Memory B cell (primary cell): ENCODE results near the gene DMRT2.

ENCODE experiments used
- ATAC-seq: fragments of 150-1000 bp; cut with Tn5 transposase; 2 replicates; pipeline ENCODE4 v1.10.0; 2021; ENCODE audit warnings: low read depth, mild to moderate bottlenecking, moderate library complexity
- DNase-seq, 2 donors: peaks; one replicate each; pipeline ENCODE4 v3.0.0; 2022; ENCODE audit warnings: low spot score in 2 of 2
- H3K27ac Mint-ChIP-seq: one replicate; pipeline ENCODE4 v1.8.0; 2022; ENCODE audit warnings: mild to moderate bottlenecking, moderate library complexity, mixed read lengths
- H3K27me3 Mint-ChIP-seq: one replicate; pipeline ENCODE4 v1.8.0; 2022; ENCODE audit warnings: mixed read lengths
- H3K36me3 Mint-ChIP-seq: one replicate; pipeline ENCODE4 v1.8.0; 2022; ENCODE audit warnings: mild to moderate bottlenecking, mixed read lengths
- H3K4me1 Mint-ChIP-seq: one replicate; pipeline ENCODE4 v1.8.0; 2022; ENCODE audit warnings: mixed read lengths
- H3K4me3 Mint-ChIP-seq: one replicate; pipeline ENCODE4 v1.8.0; 2022; ENCODE audit warnings: mild to moderate bottlenecking, moderate library complexity, mixed read lengths
- H3K9me3 Mint-ChIP-seq: one replicate; pipeline ENCODE4 v1.8.0; 2022; ENCODE audit warnings: mixed read lengths

Gene DMRT2

DNA sequence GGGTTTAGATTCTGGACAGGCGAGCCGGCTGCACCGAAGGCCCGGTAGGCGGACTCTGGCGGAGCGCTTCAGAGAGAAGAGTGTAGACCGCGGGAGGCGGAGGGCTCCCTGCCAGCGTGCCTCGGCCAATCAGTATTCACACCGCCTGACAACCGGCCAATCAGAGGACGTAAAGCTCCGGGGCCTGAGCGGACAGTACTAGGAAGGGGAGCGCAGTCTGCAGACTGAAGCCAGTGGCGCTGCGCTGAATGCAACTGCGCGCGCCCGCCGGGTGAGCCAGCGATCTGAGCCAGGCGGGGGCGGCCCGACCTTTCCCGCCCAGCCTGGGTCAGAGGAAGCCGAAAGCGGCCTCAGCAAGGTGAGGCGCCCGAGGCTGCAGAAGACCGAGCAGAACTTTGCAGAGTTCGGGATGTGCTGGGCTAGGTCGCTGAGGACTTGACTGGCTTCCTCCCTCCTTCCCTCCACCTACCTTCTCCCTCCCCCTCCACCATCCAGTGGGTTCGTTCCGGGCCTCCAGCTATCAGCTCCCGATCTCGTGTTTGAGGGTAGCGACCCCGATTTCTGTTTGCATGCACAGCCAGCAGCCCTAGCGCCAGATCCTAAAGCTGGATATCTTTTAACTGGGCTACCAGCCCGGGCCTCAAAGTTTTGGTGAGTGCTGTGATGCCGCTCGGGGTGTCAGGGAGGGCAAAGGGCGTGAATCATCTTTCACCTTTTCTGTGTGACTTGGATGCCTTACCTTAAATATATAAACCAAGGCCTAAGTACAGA, at the start of gene DMRT2:
TSS of gene DMRT2 (plus strand) at position 233 of the 771 bp plus-strand sequence. CDS start 1,257 bp downstream, outside the sequence.
- ATAC-seq (no peak), DNase-seq (no peak)
- Mint-ChIP-seq H3K27ac (peak within 1 kb of the TSS; percentile 62), H3K27me3 (peaks cover 30% of the 10 kb centered on the region), H3K9me3 (peaks cover 6% of the 10 kb centered on the region), H3K36me3 (peaks cover 1% of the 10 kb centered on the region), H3K4me1 (peaks cover 18% of the 10 kb centered on the region), H3K4me3 (peak within 1 kb of the TSS; percentile 41)

DNA sequence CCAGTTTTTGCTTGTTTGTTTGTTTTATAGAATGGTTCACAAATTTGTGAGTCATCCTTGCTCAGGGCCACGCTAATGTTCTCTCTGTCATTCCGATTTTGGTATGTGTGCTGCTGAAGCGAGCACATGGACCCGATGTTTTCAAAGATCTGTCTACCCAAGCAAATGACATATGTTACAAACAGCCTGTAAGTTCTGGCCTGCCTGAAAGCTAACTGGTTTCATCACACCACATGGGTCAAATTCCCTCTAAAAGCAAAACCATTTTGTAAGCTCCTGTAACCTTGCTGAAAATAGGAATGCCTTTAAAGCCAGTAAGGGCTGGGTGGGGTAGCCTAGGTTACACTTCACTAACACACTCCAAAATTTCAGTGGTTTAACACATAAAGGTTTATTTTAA, 48.3 kb upstream of the DMRT2 start:
- no peak for DNase-seq
- Mint-ChIP-seq H3K36me3 (no peaks in the 10 kb centered on the region), H3K4me3 (no peak overlapping the region), H3K4me1 (peaks cover 4% of the 10 kb centered on the region), H3K27ac (no peak overlapping the region), H3K27me3 (no peaks in the 10 kb centered on the region), H3K9me3 (no peaks in the 10 kb centered on the region)
- ATAC-seq: no peak

DNA sequence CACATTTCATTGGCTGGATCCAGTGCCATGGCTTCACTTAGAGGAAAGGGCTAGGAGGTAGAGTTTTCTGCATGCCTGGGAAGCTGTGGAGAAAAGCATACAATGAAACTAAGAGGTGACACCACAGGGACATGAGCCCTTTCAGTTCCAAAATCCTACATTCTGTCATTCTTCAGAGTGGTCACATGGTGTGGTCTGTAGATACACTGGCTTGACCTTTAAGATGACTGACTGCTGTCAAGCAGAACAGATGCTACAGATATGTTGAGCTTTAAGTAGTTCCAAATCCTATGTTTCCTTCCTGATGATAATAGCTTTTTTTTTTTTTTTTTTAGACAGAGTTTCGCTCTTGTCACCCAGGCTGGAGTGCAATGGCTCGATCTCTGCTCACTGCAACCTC, 47.5 kb upstream of the DMRT2 start:
- DNase-seq (no peak), ATAC-seq (no peak)
- peaks cover 4% of the 10 kb centered on the region for H3K4me1 Mint-ChIP-seq
- H3K9me3 Mint-ChIP-seq: no peaks in the 10 kb centered on the region
- no peak overlapping the region for H3K4me3 Mint-ChIP-seq
- H3K27ac Mint-ChIP-seq: no peak overlapping the region
- H3K27me3 Mint-ChIP-seq: peaks cover 4% of the 10 kb centered on the region
- H3K36me3 Mint-ChIP-seq: no peaks in the 10 kb centered on the region

DNA sequence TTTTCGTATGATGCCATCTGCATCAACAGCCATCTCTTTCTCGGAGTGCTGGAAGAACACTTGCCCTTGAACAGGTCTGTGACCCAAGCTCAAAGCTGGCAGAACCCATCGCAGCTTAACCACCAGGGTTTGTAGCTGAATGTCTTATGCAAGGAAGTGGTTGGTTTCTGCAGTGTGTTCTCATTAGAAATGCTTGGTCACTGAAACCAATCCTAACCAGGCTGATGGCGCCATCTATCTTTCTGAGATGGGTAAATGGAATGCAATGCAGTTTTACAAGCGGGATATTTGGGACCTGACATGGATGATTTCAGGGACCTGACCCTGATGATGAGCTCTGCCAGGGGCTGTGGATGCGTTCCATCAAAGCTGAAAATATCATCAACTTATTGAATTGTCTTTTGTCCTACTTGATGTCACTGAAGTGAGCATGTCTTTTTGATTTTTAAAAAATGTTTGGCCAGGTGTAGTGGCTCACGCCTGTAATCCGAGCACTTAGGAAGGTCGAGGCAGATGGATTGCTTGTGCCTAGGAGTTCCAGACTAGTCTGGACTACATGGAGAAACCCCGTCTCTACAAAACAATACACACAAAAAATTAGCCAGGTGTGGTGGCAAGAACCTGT, 45.0 kb upstream of the DMRT2 start:
- DNase-seq: no peak
- Mint-ChIP-seq H3K27ac (no peak overlapping the region), H3K27me3 (peaks cover 10% of the 10 kb centered on the region), H3K4me1 (peaks cover 8% of the 10 kb centered on the region), H3K36me3 (no peaks in the 10 kb centered on the region), H3K9me3 (no peaks in the 10 kb centered on the region), H3K4me3 (no peak overlapping the region)
- peak; percentile 52 for ATAC-seq

DNA sequence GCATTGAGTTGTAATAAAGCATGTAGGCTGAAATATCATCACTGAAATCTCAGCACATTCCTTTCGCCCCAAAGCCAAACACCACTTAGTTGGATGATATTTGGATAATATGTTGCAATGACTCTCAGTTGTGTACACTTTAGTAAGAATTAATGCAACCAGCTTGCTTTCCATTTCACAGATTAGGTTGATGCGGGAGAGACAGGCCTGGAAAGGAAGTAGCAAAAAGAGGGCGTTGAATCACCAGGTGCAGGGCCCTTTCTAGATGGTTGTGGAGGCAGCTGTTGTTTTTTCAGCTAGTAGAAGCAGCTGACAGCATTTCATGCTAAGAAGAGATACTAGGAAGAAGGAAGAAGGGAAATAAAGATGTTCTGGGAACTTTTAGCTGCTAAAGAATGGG, 42.8 kb upstream of the DMRT2 start:
- no peaks in the 10 kb centered on the region for H3K9me3 Mint-ChIP-seq
- no peak overlapping the region for H3K4me3 Mint-ChIP-seq
- no peaks in the 10 kb centered on the region for H3K36me3 Mint-ChIP-seq
- DNase-seq: no peak
- H3K27ac Mint-ChIP-seq: no peak overlapping the region
- ATAC-seq: no peak
- peaks cover 8% of the 10 kb centered on the region for H3K4me1 Mint-ChIP-seq
- peaks cover 10% of the 10 kb centered on the region for H3K27me3 Mint-ChIP-seq

DNA sequence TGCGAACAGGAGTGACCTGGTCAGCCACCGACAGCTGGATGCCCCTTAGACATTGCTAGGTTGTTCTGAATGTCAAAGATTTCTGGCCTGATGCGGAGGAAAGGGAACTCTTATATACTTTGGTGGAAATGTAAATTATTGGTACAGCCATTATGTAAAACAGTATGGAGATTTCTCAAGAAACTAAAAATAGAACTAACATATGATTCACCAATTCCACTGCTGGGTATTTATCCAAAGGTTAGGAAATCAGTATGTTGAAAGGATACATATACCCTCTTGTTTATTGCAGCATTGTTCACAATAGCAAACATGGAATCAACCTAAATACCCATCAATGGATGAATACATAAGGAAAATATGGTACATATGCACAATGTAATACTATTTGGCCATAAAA, 41.9 kb upstream of the DMRT2 start:
- DNase-seq (no peak), ATAC-seq (no peak)
- H3K27me3 Mint-ChIP-seq: peaks cover 10% of the 10 kb centered on the region
- no peak overlapping the region for H3K27ac Mint-ChIP-seq
- no peak overlapping the region for H3K4me3 Mint-ChIP-seq
- H3K9me3 Mint-ChIP-seq: no peaks in the 10 kb centered on the region
- no peaks in the 10 kb centered on the region for H3K36me3 Mint-ChIP-seq
- peaks cover 12% of the 10 kb centered on the region for H3K4me1 Mint-ChIP-seq

DNA sequence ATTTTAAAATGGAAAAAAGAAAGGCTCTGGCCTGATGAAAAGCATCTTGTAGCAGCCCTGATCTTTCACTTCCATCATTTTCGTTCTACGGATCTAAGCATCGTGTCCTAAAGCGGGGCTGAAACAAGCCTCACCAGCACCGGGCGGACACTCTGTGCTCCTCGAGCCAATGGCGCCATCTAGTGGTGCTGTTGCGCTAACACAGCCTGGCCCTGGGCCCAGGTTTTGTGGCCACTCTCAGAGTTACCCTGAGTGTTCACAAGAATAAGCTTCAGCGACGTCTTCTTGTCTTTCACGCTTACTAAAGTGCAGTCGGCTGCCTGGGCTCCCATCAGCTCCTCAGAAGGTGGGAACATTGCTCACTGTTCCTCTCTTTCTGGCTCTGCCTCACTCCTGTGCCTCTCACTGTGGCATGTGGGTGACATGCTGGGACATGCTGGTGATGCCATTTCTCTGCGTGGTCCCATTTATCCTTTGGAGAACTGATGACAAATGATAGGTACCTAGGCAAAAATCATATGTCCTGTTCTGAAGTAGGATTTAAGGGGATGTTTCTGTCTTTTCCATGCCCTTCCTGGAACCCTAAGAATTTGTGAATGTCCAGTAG, 41.0 kb upstream of the DMRT2 start:
- Mint-ChIP-seq H3K27me3 (peaks cover 10% of the 10 kb centered on the region), H3K9me3 (no peaks in the 10 kb centered on the region), H3K36me3 (no peaks in the 10 kb centered on the region), H3K27ac (no peak overlapping the region), H3K4me3 (no peak overlapping the region), H3K4me1 (peaks cover 12% of the 10 kb centered on the region)
- ATAC-seq: peak; percentile 88
- DNase-seq: peak; percentile 69 to 83

DNA sequence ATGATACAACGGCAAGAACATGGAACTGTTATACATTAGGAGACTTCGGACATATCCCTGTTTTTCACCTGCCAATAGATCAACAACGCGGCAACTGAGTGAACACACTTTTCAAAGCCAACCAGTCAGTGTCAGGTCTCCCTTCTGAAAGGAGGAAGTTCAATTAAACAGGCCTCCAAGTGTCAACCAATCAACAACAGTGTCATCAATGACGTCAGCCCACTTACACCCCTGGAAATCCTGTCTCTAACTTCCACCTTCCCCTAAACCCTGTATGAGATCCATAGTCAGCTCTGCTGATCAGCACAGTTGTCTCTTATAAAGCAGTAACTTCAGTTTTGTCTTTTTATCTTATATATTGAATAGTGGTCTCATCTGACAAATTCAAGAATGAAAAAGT, 37.1 kb upstream of the DMRT2 start:
- Mint-ChIP-seq H3K4me1 (peaks cover 9% of the 10 kb centered on the region), H3K36me3 (no peaks in the 10 kb centered on the region), H3K4me3 (no peak overlapping the region), H3K9me3 (no peaks in the 10 kb centered on the region), H3K27ac (no peak overlapping the region), H3K27me3 (peaks cover 9% of the 10 kb centered on the region)
- ATAC-seq (peak; percentile 62), DNase-seq (no peak)

DNA sequence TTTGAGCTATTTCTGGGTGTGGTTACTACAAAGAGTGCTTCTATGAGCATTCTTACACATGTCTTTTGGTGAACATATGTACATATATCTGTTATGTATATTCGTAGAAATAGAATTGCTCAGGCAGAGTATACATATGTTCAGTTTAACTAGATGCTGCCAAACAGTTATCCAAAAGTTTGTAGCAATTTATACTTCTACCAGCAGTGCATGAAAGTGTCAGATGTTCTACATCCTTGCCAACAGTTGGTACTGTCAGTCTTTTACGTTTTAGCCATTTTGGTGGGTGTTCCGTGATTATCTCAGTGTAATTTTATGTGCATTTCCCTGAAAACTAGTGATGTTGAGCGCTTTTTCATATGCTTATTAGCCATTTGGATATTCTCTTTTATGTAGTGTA, 35.9 kb upstream of the DMRT2 start:
- Mint-ChIP-seq H3K27me3 (peaks cover 9% of the 10 kb centered on the region), H3K27ac (no peak overlapping the region), H3K4me3 (no peak overlapping the region), H3K4me1 (peaks cover 10% of the 10 kb centered on the region), H3K9me3 (no peaks in the 10 kb centered on the region), H3K36me3 (no peaks in the 10 kb centered on the region)
- DNase-seq (no peak), ATAC-seq (no peak)

DNA sequence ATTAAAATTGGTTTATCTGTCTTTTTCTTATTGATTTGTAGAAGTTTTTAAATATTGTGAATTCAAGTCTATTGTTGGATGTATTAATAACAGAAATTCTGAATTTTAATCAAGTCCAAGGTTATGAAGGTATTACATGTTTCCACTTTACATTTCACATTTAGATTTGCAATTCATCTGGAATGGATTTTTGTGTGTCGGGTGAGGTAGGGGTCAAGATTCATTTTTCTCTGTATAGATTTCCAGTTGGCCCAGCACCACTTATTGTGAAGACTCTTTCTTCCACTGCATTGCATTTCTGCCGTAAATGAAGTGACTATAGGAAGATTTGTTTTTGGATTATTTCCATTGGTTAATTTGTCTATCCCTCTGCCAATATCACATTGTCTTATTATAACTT, 35.5 kb upstream of the DMRT2 start:
- no peak for DNase-seq
- Mint-ChIP-seq H3K4me1 (peaks cover 8% of the 10 kb centered on the region), H3K27ac (no peak overlapping the region), H3K9me3 (no peaks in the 10 kb centered on the region), H3K27me3 (peaks cover 9% of the 10 kb centered on the region), H3K36me3 (no peaks in the 10 kb centered on the region), H3K4me3 (no peak overlapping the region)
- ATAC-seq: no peak

DNA sequence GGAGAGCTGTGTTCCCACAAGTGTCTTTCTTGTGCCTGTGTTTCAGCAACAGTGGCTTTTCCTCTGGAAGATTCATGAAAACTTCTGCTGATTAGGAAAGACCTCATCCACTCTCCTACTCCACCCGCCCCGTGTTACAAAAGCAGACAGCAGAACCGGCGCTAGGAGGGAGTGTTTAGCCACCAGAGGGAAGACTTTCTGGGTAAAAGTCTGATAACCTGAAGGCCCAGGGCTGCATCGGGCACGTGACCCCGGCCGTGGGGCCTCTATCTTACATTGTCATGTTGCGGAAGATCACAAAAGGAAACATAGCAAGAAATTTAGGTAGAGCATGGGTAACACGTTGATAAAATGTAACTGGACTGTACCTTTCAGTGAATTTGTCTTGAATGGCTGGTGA, 32.0 kb upstream of the DMRT2 start:
- no peaks in the 10 kb centered on the region for H3K9me3 Mint-ChIP-seq
- H3K36me3 Mint-ChIP-seq: peaks cover 2% of the 10 kb centered on the region
- no peak overlapping the region for H3K27ac Mint-ChIP-seq
- DNase-seq (no peak), ATAC-seq (no peak)
- peaks cover 4% of the 10 kb centered on the region for H3K4me1 Mint-ChIP-seq
- peaks cover 14% of the 10 kb centered on the region for H3K27me3 Mint-ChIP-seq
- H3K4me3 Mint-ChIP-seq: no peak overlapping the region

DNA sequence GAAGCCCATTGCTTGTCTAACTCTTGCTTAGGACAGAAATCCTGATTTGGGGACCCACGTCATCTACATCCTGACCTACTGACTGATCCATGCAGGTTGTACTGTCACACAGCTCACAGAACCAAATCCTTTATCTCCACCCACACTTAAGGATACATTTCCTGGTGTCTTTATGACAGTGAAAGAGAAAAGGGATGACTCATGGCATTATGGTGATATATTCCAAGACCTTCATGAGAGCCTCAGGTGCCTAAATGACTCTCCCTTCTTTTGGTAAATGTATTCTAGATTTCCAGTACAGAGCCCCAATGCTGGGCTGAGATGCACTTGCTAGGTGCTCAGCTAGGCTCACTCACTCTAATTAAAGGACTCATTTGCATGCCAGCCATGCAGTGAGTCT, 26.0 kb upstream of the DMRT2 start:
- ATAC-seq (no peak), DNase-seq (no peak)
- Mint-ChIP-seq H3K27me3 (peaks cover 16% of the 10 kb centered on the region), H3K36me3 (peaks cover 2% of the 10 kb centered on the region), H3K4me1 (no peaks in the 10 kb centered on the region), H3K4me3 (no peak overlapping the region), H3K9me3 (peaks cover 2% of the 10 kb centered on the region), H3K27ac (no peak overlapping the region)

DNA sequence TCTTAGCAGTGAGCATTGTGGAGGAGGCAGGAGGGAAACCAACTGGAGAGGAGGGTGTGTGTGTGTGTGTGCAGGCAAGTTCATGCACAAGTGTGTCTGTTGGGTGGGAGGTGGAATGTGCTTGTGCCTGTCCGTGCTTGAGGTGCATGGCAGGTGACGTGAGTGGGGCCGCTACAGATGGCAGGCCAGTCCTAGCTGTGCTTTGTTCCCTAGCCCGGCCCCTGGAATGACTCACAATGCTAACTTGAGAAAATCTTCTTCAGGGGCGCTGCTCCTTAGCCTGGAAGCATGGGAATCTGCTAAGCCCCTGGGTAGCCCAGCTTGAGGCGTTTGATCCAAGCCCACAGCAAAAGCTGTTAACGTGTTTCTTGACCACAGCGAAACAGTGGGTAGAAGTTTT, 25.0 kb upstream of the DMRT2 start:
- Mint-ChIP-seq H3K9me3 (peaks cover 2% of the 10 kb centered on the region), H3K27ac (no peak overlapping the region), H3K27me3 (peaks cover 16% of the 10 kb centered on the region), H3K4me1 (no peaks in the 10 kb centered on the region), H3K4me3 (no peak overlapping the region), H3K36me3 (peaks cover 2% of the 10 kb centered on the region)
- DNase-seq (no peak), ATAC-seq (no peak)

DNA sequence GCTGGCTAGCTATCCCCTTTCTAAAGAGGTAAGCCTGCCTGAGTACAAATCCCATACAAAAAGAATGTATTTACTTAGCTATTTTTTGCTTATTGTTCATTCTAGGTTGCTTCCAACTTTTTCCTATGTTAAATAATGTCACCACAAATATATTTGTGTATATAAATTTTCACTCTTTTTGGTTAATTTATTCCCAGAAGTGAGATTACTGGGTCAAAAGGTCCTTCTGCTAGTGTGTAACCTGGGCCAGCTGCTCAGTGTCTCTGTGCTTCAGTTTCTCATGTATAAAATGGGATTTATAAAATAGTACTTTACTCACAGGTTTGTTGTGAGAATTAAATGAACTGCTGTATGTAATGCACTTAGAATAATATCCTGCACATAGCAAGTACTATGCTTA, 23.9 kb upstream of the DMRT2 start:
- Mint-ChIP-seq H3K4me1 (no peaks in the 10 kb centered on the region), H3K27ac (no peak overlapping the region), H3K4me3 (no peak overlapping the region), H3K36me3 (peaks cover 2% of the 10 kb centered on the region), H3K27me3 (peaks cover 12% of the 10 kb centered on the region), H3K9me3 (peaks cover 2% of the 10 kb centered on the region)
- DNase-seq: no peak
- ATAC-seq: no peak
